HepG2 (cell line): Measurements from ENCODE around the gene CHRNB1. TPM values are rescaled to one million over a fixed set of nuclear protein-coding genes. Genes with fewer than 3 reads are reported as not detected.

Source experiments
- BCLAF1 ChIP-seq: fragments of 450-650 bp; IDR thresholded peaks from 2 replicates; pipeline ENCODE4 v1.6.1; 2017; ENCODE audit warnings: mild to moderate bottlenecking
- CENPX ChIP-seq: sonication (generic); formaldehyde crosslinking; IDR thresholded peaks from 2 replicates; pipeline ENCODE4 v1.9.0; 2021; ENCODE audit warnings: mild to moderate bottlenecking, missing genetic modification reagents, moderate library complexity
- ELF3 ChIP-seq: IDR thresholded peaks from 2 replicates; pipeline ENCODE4 v1.6.1; 2016; ENCODE audit warnings: missing genetic modification reagents, missing compliant biosample characterization
- FOXK2 ChIP-seq: fragments of 450-650 bp; IDR thresholded peaks from 2 replicates; pipeline ENCODE4 v1.6.1; 2016
- MAFG ChIP-seq: sonication (generic); formaldehyde crosslinking; IDR thresholded peaks from 2 replicates; pipeline ENCODE4 v1.5.1; 2020; ENCODE audit warnings: mild to moderate bottlenecking, missing genetic modification reagents
- MLXIP ChIP-seq: sonication (generic); formaldehyde crosslinking; IDR thresholded peaks from 2 replicates; pipeline ENCODE4 v1.9.0; 2021; ENCODE audit warnings: missing genetic modification reagents, borderline replicate concordance
- POGK ChIP-seq: sonication (generic); formaldehyde crosslinking; conservative IDR thresholded peaks from 2 replicates; pipeline ENCODE4 v1.8.0; 2022; ENCODE audit warnings: mild to moderate bottlenecking, moderate library complexity, missing genetic modification reagents
- SMARCC2 ChIP-seq: fragments of 450-650 bp; IDR thresholded peaks from 2 replicates; pipeline ENCODE4 v1.6.1; 2017; ENCODE audit warnings: antibody characterized with exemption, mild to moderate bottlenecking
- TCF12 ChIP-seq, 2 experiments: fragments of 450-650 bp in 1 of 2; sonication (generic) in 1 of 2; formaldehyde crosslinking in 1 of 2; IDR thresholded peaks; 2 replicates each; pipeline versions ENCODE4 v1.6.1 to v1.8.0; 2017 to 2022; ENCODE audit warnings: antibody characterized with exemption in 1 of 2, mild to moderate bottlenecking in 1 of 2, missing genetic modification reagents in 1 of 2, moderate library complexity in 1 of 2
- U2AF2 ChIP-seq: fragments of 200-400 bp; formaldehyde crosslinking; IDR thresholded peaks from 2 replicates; pipeline ENCODE4 v1.6.1; 2017; ENCODE audit warnings: low read depth, mild to moderate bottlenecking, low read length
- ZBTB14 ChIP-seq: sonication (generic); formaldehyde crosslinking; IDR thresholded peaks from 2 replicates; pipeline ENCODE4 v1.4.0; 2020; ENCODE audit warnings: missing genetic modification reagents
- ZBTB43 ChIP-seq: sonication (generic); formaldehyde crosslinking; conservative IDR thresholded peaks from 2 replicates; pipeline ENCODE4 v1.4.0; 2020; ENCODE audit warnings: missing genetic modification reagents
- ZNF710 ChIP-seq: sonication (generic); formaldehyde crosslinking; IDR thresholded peaks from 2 replicates; pipeline ENCODE4 v1.5.0; 2020; ENCODE audit warnings: mild to moderate bottlenecking, missing genetic modification reagents, borderline replicate concordance
- ZNF772 ChIP-seq: sonication (generic); formaldehyde crosslinking; IDR thresholded peaks from 2 replicates; pipeline ENCODE4 v1.5.0; 2020; ENCODE audit warnings: mild to moderate bottlenecking, missing genetic modification reagents
- ZSCAN12 ChIP-seq: sonication (generic); formaldehyde crosslinking; IDR thresholded peaks from 2 replicates; pipeline ENCODE4 v1.9.0; 2021; ENCODE audit warnings: mild to moderate bottlenecking, missing genetic modification reagents
- ZSCAN25 ChIP-seq: sonication (generic); formaldehyde crosslinking; IDR thresholded peaks from 2 replicates; pipeline ENCODE4 v1.8.0; 2022; ENCODE audit warnings: mild to moderate bottlenecking, missing genetic modification reagents
- polyA plus RNA-seq, 8 experiments: library from polyadenylated mRNA; depleted of rRNA in 3 of 8; stranded (reverse) in 7 of 8; unstranded in 1 of 8; fragments of >200 nt; fragmentation: Illumina TruSeq in 4 of 8; extraction: Trizol in 4 of 8; gene quantifications; 2 replicates each; pipeline versions ENCODE4 v1.2.1 to v1.2.3, GENCODE V29; 2011 to 2016; ENCODE audit warnings: low read depth in 4 of 8, missing spikeins in 1 of 8, mixed read lengths in 1 of 8; ENCODE audit not compliant: insufficient read depth in 1 of 8
- total RNA-seq, 5 experiments: library from RNA; depleted of rRNA; stranded (reverse); fragments of >200 nt; fragmentation: Illumina TruSeq; extraction: Trizol; gene quantifications; 2 replicates each; pipeline ENCODE4 v1.2.3, GENCODE V29; 2016; ENCODE audit warnings: low read depth in 1 of 5

CHRNB1 gene
- total and polyA plus RNA-seq, 2 of the 13 experiments (the other 11 are each of a cell fraction or from before 2014, with no cell fraction given): 5.4 to 33.7 TPM

- TF ChIP-seq ZBTB14 (CRISPR knock-in tag) (no peak), BCLAF1 (no peak), ZSCAN12 (CRISPR knock-in tag) (no peak), POGK (CRISPR knock-in tag) (no peak), ZBTB43 (no peak), FOXK2 (no peak), ZNF710 (CRISPR knock-in tag) (no peak), U2AF2 (no peak), TCF12 (IDR thresholded peaks at IDR 0.05) (no peak), TCF12 (CRISPR knock-in tag; IDR thresholded peaks at IDR 0.05) (no peak), ELF3 (CRISPR knock-in tag) (0 out of 2 replicates have a peak, but pooled peaks have one; percentile 10), ZSCAN25 (CRISPR knock-in tag) (no peak), ZNF772 (CRISPR knock-in tag) (0 out of 2 replicates have a peak, but pooled peaks have one; percentile 29), SMARCC2 (no peak), CENPX (CRISPR knock-in tag) (no peak), MAFG (CRISPR knock-in tag) (no peak), MLXIP (CRISPR knock-in tag) (no peak)
These were observed 34.6 kb downstream of the CHRNB1 start, which contains the start of gene ZBTB4 (continued) for GRCh38 chr17:7479213-7480088.
